IPS DF 4.7 (cell line): ENCODE data around the gene CRY1.
"Not testable (repeated sequence)": the region's sequence is repeated elsewhere in the genome, so short reads cannot be mapped to it uniquely, and the experiment has no call there.

Experiments used
- DNase-seq: peaks from one replicate; pipeline ENCODE4 v3.0.0-alpha.2; 2013; ENCODE audit warnings: low spot score; ENCODE audit errors: extremely low read depth

CRY1 gene

DNA sequence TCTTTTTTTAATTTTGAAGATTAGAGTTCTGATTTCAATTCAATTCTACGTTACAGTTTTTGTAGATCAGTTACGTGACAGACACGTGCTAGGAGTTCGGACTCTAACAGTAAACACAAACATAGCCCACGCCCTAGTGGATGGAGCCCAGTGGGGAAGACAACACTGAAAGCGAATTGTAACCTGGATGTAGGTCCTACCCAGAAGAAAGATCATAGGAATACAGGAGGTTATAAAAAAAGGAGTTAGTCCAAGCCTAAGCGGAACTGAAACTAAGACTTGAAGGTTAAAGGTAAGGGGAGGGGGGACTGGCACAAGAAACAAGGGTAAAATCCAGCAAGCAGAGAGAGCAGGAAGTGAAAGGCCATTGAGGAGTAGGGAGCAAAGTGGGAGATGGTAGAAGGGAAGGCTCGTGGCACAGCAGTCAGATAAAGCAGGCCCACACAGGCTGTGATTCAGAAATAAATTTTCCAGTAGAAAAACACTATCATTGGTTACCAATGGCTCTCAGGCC, 15.7 kb upstream of the CRY1 start:
- no peak for DNase-seq

DNA sequence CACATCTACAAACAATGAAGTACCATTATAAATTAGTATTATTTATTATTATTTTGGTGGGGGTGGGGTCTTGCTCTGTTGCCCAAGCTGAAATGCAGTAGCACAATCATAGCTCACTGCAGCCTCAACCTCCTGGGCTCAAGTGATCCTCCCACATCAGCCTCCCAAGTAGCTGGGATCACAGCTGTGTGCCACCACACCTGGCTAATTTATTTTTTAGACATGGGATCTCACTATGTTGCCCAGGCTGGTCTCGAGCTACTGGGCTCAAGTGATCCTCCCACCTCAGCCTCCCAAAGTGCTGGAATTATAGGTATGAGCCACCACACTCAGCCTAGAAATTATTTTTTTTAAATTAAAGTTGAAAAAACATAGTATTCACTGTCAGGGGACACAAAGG, 15.0 kb upstream of the CRY1 start:
- DNase-seq: not testable (repeated sequence)

DNA sequence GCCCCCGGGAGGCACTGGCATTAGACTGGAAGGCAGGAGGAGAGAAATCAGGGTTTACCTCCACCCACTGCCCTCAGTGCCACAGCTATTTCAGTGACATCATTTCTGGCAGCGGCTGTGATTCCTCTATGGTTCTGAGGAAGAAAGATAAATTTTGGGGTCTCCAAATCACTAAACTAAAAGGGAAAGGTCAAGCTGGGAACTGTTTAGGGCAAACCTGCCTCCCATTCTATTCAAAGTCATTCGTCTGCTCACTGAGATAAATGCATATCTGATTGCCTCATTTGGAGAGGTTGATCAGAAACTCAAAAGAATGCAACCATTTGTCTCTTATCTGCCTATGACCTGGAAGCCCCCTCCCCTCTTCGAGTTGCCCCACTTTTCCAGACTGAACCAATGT, 14.0 kb upstream of the CRY1 start:
- no peak for DNase-seq

DNA sequence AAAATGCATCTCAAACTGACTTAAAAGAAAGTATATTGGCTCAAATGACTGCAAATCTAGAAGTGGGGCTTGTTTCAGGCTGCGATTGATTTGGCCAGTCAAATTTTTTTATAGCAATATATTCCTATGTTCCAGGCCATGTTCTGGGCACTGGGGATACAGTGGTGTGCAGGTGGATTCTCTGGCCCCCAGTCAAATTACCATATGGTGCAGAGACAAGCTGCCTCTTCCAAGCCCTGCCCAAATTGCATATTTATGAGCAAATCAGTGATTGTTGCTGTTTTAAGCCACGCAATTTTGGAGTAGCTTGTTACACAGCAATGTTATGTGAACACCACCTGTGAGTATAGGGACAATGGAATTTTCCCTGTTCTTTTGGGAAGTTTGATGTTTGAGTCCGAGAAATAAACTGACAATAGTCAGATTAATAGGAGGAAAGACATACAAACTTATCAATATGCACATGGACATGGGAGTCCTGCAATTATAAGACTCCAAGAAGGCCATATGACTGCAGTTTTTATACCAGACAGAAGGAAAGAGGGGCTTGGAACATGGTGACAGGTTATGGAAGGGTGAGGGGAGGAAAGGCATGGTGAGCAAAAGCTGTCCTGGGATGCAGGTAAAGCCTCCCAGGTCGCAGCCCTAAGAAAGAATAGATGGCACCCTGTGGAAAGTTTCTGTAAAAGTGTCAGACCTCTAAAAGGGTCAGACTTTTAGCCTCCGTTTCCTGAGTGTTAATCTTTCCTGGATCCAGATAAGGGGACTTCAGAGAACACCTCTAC, 13.1 kb upstream of the CRY1 start:
- DNase-seq: no peak

DNA sequence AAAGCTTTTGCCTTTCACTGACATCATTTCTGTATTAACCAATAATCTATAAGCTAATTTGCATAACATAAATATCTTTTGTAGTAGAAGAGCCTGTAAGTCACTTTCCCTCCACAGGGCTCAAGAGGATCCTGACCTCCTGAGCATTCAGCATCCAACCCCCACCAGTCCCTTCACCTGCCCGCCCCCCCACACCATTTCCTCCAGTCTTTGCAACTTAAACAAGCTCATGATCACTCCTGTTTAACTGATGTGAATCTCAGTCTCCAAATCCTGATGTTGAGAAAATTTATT, 12.0 kb upstream of the CRY1 start:
- no peak for DNase-seq

DNA sequence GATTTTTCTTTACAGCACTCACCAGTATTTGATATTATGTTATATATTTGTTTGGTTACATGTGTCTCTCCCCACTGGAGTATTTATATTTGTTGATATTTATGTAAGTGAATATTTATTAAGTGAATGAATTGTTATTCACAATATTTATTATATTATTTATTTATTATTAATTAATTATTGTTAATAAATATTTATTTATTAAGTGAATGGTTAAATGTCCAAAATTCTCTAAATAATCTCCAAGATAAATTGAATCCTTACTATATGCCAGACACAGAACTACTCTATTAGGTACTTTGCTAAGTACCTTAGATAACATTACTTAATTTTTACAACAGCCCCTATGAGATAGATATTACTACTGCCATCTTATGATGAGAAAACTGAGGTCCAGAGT, 10.2 kb upstream of the CRY1 start:
- no peak for DNase-seq

DNA sequence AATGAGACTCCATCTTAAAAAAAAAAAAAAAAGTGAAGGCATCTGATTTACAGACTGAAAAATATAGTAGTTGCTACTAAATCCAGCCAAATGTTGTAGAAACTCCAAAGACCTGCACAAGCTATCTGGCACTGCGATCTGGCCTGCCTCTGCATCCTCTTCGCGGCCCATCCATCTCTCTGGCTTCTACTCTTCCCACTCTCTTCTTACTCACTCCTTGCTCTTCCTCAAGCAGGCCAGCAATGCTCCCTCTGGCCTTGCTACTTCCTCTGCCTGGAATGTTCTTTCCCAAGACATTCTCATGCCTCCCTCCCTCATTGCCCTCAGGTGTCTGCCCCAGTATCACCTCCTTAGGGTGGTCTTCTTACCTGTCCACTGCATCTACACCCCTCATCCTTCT, 9.7 kb upstream of the CRY1 start:
- no peak for DNase-seq

DNA sequence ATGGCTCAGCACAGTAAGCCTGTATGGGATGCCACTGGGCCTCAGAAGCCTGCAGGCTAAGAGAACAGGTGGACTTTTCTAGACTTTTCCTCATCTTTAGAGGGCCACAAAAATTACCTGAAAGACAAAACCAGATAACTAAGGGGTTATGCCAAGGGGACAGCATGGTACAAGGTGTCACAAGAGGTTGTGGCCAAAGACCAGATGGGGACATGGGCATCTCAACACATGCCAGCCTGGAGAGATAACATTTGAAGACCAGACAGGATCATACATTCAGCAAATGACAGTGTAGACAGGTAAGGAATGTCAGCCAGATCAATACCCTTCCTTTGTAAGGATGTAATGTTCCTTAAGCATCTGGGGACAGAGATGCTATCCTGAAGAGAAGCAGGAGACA, 8.9 kb upstream of the CRY1 start:
- no peak for DNase-seq

DNA sequence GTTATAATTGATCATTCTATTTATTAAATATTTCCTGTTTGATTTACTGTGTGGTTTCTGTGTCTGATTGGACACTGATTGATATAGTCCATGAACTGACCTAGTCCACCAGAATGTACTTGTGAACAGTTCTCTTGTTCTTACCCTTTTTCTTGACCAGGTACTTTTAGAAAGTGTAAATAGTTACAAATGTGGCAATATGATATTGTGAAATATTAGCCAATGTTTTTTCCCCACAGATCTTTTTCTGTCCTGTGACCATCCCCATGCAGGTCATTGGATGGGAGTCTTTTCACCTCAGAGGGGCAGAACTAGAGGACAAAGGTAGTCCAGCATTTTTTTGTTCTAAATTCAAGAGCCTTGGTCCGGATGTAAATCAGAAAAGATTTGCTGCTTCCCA, 8.3 kb upstream of the CRY1 start:
- DNase-seq: no peak

DNA sequence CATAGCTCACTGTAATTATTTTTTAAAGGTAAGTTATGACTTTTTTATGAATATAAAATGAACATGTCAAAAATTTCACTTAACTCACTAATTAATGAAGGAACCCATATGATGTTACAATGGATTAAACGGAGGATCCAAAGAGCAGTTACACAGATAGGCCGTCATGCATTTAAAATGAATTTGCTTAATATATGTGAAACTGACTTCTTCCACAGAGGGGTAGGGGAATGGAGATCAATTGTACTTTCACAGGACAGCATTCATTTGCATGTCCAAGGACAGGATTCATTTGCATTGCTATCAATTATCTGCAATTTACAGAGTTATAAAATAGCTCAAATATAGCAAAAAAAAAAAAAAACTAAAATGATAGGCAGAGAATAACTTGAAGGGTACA, 6.6 kb upstream of the CRY1 start:
- DNase-seq: no peak

DNA sequence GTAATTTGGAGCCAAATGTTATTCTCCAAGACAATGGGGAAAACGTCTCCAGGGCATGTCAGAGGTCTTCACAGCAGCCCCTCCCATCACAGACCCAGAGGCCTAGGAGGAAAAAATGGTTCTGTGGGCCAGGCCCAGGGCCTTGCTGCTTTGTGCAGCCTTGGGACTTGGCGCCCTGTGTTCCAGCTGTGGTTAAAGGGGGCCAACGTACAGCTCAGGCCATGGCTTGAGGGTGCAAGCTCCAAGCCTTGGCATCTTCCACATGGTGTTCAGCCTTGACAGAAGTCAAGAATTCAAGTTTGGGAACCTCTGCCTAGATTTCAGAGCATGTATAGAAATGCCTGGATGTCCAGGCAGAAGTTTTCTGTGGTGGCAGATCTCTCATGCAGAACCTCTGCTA, 3.2 kb upstream of the CRY1 start:
- no peak for DNase-seq

DNA sequence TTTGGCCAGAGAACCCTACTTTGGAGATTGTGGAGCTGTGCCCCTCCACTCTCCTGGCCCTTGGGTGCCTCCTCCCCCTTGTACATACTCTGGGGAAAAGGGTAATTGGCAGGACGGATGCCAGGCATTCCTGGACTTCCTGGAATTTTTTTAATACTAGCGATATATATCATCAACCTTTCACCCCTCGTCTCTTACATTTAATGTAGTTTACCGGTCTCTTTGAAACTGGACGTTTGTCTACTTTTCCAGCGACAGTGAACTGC, 767 bp upstream of the CRY1 start:
- DNase-seq: no peak

DNA sequence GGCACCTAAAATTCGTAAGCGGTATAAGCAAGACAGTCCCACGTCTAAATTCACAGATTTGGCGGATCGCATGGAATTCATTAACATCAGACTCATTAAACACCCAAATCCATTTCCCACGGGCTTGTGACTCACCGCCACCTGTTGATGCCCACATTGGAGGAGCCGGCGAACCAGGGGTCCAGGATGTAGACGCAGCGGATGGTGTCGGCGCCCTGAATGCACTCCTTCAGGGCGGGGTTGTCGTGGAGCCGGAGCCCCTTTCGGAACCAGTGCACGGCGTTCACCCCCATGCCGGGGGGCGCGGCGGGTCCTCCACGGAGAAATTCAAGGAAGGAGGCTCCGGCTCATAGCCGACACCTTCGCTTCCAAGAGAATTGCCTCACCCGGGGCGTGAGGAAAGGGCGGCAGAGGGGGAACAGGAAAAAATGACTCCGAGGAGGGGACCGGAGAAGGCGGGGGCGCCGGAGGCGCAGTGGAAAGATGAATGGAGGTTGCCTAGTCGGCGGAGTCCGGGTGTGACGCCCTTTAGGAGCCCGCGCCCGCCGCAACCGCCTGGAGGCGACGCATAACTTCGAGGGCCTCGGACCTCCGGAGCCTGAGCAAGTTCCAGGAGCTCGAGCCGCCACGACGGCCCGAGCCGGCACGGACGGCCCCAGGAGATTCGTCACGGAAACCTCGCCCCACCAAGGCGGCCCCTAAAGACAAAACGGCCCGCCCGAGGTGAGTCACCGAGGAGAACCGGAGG, 506 bp downstream of the CRY1 start:
- no peak for DNase-seq

DNA sequence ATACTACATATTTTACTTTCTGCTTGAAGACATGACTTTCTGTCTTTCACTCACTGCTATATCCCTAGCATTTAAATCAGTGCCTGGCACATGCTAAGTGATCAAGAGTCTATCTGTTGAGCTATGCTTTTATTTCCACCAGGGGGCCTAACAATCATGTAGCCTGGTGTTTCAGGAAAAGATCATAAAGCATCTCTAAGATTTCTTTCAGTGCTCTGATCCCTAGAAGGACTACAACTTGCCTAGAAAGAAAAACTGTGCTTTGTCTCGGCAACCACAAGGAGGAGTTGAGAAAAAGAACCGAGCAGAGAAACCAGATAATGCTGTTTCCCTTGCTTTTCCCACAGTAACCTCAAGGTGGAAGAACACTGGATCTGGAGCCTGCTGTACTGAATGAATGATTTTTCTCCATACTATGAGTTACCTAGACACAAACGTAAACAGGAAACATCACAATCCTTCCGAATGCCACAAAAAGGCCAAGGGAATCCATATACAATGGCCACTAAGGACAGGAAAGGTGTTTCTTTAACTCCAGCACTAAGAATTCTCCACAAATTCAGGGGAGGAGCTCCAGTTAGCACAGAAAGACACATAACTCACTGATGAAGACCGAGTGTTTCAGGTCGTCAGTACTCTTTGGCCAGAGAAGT, 1.2 kb downstream of the CRY1 start:
- DNase-seq: peak; percentile 95

DNA sequence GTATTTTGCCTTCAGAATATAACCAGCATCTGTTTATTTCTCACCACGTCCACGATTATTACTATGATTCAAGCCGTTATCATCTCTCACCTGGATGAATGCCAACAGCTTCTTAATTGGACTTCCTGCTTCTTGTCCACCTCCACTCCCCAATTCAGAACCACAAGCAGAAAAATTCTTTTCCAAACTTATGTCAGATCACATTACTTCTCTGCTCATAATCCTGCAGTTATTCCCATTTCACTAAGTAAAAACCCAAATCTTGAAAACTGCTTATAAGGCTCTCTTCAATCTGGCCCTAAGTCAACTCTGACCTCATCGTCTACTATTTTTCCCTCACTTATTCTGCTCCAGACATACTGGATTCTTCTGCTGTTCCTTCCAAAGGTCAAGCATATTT, 2.0 kb downstream of the CRY1 start:
- no peak for DNase-seq

DNA sequence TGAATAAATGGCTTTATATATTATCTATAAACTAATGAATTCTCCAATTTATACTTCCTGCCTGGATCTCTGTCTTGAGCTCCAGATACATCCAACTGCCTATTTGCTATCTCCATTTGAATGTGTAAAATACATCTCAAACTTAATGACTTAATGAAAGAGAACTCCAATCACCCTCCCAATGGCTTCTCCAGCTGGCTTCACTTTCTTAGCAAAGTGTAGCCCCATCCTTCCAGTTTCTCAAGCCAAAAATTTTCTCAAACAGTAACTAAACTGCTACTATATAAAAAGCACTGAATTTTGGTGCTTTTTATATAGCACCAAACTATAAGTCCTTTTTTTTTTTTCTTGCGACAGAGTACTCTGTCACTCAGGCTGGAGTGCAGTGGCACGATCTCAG, 2.6 kb downstream of the CRY1 start:
- DNase-seq: no peak

DNA sequence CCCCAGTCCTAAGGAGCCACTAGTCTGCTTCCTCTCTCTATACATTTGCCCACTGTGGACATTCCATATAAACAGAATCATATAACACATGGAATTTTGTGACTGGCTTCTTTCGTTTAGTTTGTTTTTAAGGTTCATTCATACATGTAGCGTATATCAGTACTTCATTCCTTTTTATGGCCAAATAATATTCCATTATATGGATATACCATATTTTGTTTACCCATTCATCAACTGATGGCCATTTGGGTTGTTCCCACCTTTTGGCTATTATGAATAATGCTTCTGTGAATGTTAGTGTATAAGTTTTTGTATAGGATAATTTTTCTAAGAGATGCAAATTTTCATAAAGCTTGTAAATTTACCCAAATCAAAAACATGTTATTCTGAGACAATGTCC, 4.4 kb downstream of the CRY1 start:
- no peak for DNase-seq

DNA sequence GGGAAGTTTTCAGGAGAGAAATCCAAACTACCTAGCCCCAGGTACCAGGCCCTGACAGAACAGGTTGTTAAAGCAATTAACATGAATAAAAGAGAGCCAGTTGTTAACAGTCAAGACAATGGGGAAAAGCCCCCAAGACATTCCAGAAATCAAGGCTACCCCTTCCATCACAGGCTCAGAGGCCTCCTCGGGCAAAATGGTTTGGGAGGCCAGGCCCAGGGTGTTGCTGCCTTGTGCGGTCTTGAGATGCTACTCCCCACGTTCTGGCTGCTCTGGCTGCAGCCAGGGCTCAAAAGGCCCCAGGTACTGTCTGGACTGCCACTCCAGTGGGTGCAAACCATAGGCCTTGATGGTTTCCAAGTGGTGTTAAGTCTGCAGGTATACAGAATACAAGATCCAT, 7.0 kb downstream of the CRY1 start:
- DNase-seq: no peak

DNA sequence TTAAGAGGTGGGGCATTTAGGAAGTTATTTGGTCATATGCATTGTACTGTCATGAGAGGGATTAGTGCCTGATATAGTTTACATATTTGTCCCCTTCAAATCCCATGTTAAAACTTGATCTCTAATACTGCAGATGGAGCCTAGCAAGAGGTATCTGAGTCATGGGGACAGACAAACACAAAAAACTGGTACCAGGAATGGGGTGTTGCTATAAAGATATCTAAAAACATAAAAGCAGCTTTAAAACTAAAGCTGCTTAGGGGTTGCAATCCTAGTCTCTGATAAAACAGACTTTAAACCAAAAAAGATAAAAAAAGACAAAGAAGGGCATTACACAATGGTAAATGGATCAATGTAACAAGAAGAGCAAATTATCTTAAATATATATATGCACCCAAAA, 11.6 kb downstream of the CRY1 start:
- no peak for DNase-seq

DNA sequence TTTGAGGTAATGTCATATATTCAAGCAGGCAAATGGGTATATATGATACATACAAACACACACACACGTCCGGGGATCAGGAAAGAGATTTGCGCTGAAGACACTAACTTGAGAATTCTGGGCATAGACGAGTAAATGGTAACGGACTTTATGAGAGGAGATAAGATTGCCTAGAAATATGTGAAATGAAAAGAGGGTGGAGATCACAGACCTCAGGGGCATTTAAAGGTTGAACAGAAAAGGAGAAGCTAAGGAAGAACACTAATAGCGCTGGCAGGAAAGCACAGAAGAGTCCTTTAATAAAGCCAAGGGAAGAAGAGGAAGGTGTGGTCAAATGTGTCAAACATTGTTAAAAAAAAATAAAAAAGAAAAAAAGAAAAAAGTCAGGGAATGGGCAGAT, 13.1 kb downstream of the CRY1 start:
- no peak for DNase-seq

DNA sequence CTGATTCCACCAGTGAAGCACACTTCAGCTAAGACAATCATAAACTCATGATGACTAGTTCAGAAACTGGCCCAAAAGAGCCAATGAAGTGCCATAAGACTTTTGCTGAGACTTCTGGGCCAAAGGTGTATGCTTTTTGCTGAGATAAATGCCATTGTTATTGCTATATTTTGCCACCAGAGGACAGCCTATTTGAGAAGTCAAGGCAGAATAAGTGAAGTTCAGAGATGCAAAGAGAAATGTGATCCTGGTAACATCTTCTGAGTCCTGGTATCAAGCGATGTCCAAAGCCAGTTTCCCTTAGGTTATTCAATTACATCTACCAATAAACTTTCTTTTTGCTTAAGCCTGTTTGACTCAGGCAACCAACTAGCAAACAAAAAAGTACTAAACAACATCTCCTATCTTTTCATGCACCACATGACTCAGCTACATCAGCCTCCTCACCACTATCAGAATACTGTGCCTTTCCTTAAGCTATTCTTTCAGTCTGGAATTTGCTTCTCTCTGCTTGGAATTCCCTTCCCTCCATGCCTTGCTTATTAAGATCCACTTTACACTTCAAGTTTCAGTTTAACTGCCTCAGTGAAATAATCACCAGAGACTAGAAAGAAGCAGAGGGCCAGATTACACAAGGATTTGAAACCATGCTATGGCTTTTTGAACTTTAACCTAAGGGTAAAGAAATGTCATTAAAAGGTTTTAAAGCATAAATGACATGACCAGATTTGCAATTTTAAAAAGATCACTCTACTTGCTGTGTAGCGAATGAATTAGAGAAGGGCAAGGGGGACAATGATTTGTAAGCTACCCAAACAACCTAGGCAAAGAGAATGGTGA, 14.0 kb downstream of the CRY1 start:
- DNase-seq: no peak

DNA sequence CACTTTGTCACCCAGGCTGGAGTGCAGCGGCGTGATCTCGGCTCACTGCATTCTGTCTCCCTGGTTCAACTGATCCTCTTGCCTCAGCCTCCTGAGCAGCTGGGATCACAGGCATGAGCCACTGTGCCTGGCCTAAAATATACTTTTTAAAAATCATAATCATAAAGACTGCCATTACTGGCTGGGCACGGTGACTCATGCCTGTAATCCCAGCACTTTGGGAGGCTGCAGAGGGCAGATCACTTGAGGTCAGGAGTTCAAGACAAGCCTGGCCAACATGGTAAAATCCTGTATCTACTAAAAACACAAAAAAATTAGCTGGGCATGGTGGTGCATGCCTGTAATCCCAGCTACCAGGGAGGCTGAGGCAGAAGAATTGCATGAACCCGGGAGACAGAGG, 20.1 kb downstream of the CRY1 start:
- not testable (repeated sequence) for DNase-seq
